HG02981 (cell line): ENCODE results near the gene MAGI1.
A peak's percentile ranks its signal among the peaks of the same experiment; 100 is the strongest.
"Not testable (repeated sequence)": the region's sequence is repeated elsewhere in the genome, so short reads cannot be mapped to it uniquely, and the experiment has no call there.

Source experiments
- ATAC-seq: cut with Tn5 transposase; IDR thresholded peaks from one replicate; pipeline ENCODE4 v1.9.1; 2021; ENCODE audit warnings: mild to moderate bottlenecking, moderate library complexity; ENCODE audit not compliant: unreplicated experiment

The MAGI1 gene

GRCh38 chr3:66038726-66039589 is at the start of gene MAGI1:
Gene MAGI1, minus strand, starts transcription at chr3:66038918. Its CDS starts 610 bp downstream, at chr3:66038308.
- peak; percentile 73 for ATAC-seq

- no peak for ATAC-seq
Observed at GRCh38 chr3:66083784-66084213, 45.1 kb upstream of the MAGI1 start.

- ATAC-seq = no peak
Observed at GRCh38 chr3:66083096-66083678, 44.5 kb upstream of the MAGI1 start.

GRCh38 chr3:66082679-66083078 is 44.0 kb upstream of the MAGI1 start:
- no peak for ATAC-seq

- no peak for ATAC-seq
Observed at GRCh38 chr3:66080167-66080566, 41.4 kb upstream of the MAGI1 start.

GRCh38 chr3:66077973-66078372 is 39.3 kb upstream of the MAGI1 start:
- no peak for ATAC-seq

GRCh38 chr3:66076861-66077470 is 38.2 kb upstream of the MAGI1 start:
- no peak for ATAC-seq

- no peak for ATAC-seq
Observed at GRCh38 chr3:66075281-66075680, 36.6 kb upstream of the MAGI1 start.

- ATAC-seq = no peak
Observed at GRCh38 chr3:66073464-66074141, 34.9 kb upstream of the MAGI1 start.

GRCh38 chr3:66068255-66068654 is 29.5 kb upstream of the MAGI1 start:
- ATAC-seq = no peak

- no peak for ATAC-seq
Observed at GRCh38 chr3:66066963-66067617, 28.4 kb upstream of the MAGI1 start.

- no peak for ATAC-seq
Observed at GRCh38 chr3:66055289-66055688, 16.6 kb upstream of the MAGI1 start.

- ATAC-seq = no peak
Observed at GRCh38 chr3:66053550-66054094, 14.9 kb upstream of the MAGI1 start.

GRCh38 chr3:66052721-66053549 is 14.2 kb upstream of the MAGI1 start:
- no peak for ATAC-seq

GRCh38 chr3:66050821-66051220 is 12.1 kb upstream of the MAGI1 start:
- ATAC-seq = no peak

GRCh38 chr3:66048051-66048395 is 9.3 kb upstream of the MAGI1 start:
- no peak for ATAC-seq

- no peak for ATAC-seq
Observed at GRCh38 chr3:66047311-66048050, 8.8 kb upstream of the MAGI1 start.

- not testable (repeated sequence) for ATAC-seq
Observed at GRCh38 chr3:66046321-66046720, 7.6 kb upstream of the MAGI1 start.

- no peak for ATAC-seq
Observed at GRCh38 chr3:66041828-66042227, 3.1 kb upstream of the MAGI1 start.
